GM18951 (cell line): ENCODE results near the gene PHF10.
"Not testable (repeated sequence)": the region's sequence is repeated elsewhere in the genome, so short reads cannot be mapped to it uniquely, and the experiment has no call there.

Source experiments
- POLR2A ChIP-seq: IDR thresholded peaks from 4 replicates; pipeline ENCODE4 v1.6.1; 2011; ENCODE audit warnings: mild to moderate bottlenecking; ENCODE audit not compliant: insufficient read length, insufficient read depth; ENCODE audit errors: extremely low read depth
- in situ Hi-C: fragments of 300-500 bp; cut with MboI; formaldehyde crosslinking; loops from one replicate; pipeline ENCODE4 v1.12.0; 2022; ENCODE audit warnings: low sequenced_read_pairs, mixed read lengths, inconsistent platforms; ENCODE audit not compliant: unreplicated experiment

Gene PHF10

DNA sequence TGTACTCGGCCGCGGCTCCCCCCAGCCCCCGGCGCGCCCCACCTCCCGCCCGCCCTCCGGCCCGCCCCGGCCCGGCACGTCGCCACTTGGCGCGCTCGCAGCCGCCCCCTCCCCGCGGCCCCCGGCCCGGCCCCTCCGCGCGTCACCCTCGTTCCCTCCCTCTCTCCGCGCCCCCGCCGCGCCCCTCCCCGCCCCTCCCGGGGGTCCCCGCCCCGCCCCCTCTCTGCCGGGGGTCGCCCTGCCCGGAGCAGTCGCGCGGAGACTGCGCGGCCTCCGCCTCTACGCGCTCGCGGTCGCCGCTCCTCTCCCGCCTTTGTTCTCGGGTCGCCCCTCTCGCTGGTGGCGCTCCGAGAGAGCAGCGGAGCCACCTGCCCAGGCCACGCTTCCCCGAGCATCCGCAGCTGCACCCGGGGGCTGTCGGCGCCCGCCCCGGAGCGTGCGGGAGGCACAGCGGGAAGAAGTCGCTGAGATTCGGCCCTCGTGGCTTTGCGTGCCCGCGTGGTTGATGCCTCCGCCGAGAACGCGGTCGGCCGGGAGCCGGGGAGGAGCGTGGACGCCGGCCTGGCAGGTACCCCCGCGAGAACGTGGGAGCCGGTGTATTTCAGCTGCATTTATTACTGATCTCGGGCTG is at the start of gene PHF10:
PHF10 (minus strand) TSS at position 7 of the 631 bp plus-strand sequence. CDS start 569 bp downstream, outside the sequence.
- TF ChIP-seq POLR2A, result no peak
- in situ Hi-C loops, result no loop called here

DNA sequence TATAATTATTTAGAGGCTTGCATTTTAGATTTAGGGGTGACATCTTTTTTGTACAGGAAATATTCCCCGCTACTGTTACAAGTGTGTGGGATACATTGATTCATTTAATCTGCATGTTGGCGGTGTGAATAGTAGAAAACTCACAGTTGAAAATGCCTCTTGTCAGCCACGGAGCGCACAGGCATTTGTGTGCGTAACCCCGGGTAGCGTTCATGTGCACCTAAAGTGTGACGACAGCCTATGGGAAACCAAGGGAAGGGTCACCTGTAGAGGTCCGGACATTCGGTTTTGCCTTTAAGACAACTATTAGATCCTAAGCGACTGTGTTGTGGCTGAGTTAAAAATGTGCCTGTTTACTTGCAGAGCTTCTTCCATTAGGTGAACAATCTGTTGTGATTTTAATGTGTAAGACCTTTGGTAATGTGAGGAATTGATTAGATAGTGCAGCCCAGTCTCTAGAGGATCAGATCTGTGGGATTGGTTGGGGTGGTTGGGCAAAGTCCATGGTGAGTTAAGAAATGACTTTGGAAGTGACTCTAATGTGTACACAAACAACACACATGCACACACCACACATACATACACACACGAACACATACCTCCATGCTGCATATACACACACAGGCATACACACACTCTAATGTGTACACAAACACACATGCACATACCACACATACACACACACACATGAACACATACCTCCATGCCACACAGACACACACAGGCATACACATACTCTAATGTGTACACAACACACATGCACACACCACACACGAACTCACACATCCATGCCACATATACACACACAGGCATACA is 42.8 kb upstream of the PHF10 start:
- TF ChIP-seq POLR2A, result no peak
- in situ Hi-C loops, result no loop called here

DNA sequence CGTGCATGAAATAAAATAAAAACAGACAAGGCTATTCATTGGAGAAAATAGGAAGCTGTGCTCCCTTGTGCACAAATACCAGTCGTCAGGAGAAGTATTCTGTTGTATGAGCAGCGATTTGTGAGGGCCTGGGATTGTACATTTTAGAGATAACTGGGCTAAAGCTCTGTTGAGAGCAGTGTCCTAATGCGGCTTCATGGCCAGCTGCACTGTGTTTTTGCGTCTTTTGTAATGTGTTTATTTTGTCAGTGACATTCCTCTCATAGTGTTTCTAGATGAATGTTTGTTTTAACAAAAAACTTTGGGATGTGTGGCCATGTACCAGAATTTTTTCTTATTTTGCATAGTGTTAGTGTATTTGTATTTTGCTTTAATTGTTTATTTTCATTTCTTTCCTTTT is 41.9 kb upstream of the PHF10 start:
- in situ Hi-C loops, result no loop called here
- TF ChIP-seq POLR2A, result no peak

DNA sequence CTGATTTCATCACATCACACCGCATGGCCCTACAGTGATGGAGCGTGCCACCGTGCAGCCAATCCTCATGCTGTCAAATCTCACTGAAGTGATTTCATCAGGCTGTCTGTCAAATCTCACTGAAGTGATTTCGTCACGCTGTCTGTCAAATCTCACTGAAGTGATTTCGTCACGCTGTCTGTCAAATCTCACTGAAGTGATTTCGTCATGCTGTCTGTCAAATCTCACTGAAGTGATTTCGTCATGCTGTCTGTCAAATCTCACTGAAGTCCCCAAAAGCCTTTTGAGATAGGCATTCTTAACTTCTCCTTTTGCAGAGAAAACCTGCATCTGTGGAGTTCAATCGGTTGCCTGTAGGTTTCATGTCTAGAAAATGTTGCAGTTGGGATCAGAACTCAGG is 41.5 kb upstream of the PHF10 start:
- in situ Hi-C loops, result not testable (repeated sequence)

DNA sequence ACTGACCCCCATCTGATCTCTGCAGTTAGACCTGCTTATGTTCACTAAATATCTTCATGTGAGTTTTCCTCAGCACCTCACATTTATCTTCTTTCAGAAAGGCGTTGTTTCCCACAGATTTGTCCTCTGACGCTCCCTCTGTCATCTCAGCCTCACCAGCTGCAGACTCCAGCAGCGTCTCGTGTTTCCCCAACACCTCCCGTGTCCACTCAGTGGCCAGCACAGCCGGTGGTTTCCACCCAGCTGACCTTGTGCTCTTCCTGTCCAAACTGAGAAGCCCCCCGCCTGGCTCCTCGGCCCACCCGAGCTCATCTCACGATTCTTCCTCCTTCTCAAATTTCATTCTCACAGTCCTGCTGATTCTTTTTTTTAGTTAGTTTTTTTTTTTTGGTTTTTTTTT is 39.6 kb upstream of the PHF10 start:
- in situ Hi-C loops, result no loop called here
- TF ChIP-seq POLR2A, result no peak

DNA sequence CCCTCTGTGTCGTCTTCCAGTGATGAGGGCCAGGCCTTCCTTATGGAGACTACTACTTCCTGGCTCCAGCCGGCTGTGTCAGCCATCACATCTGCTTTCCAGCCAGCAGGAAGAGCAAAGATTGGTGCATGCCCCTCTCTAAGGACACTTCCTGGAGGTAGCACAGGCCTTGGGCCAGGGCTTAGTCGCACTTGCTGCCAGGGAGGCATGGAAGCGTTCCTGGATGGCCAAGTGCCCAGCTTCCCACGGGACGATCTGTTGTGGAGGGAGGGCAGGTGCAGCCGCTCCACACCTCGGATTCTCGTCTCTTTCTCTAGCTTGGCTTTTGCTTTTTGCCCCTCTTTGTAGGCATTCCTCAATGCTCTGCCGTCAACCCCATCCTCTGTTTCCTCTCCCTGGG is 39.0 kb upstream of the PHF10 start:
- TF ChIP-seq POLR2A, result no peak
- in situ Hi-C loops, result no loop called here

DNA sequence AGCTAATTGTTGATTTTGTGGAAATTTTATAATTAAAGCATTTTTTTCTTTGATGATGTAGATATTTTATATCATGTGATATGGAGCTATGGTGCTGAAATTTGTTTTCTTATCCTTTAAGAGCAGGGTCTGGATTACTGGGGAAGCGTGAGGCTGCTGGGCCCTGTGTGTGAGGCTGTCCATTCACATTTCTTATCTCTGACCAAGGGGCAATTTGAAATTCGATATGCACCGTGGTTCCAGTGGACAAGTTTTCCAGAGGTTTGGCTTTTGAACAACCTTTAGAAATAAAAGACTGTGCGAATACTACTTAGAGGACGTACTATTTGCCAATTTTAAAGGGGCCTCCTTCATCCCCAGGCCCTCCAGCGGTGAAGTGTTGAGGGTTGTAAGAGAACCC is 30.9 kb upstream of the PHF10 start:
- TF ChIP-seq POLR2A, result no peak
- in situ Hi-C loops, result no loop called here

DNA sequence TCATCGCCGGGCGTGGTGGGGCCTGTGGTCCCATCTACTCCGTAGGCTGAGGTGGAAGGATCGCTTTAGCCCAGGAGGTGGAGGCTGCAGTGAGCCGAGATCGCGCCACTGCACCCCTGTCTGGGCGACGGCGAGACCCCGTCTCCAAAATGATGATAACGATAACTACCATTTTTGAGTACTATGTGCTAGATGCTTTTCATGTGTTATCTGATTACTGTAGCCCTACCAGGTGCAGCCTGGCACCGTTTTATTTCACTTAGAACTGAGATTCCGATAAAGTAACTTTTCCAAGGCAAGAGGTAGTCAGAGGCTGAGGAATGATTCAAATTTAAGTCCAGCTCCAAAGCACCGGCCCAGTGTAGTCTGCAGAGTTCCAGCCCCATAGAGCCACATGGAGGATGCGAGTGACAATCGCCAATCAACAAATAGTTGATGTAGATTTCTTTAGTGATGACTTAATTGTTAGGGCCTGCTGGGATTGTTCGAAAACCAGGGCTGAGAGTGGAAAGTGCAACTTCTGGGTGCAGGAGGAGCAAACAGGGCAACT is 27.8 kb upstream of the PHF10 start:
- no peak for TF ChIP-seq POLR2A
- in situ Hi-C loops, result no loop called here

DNA sequence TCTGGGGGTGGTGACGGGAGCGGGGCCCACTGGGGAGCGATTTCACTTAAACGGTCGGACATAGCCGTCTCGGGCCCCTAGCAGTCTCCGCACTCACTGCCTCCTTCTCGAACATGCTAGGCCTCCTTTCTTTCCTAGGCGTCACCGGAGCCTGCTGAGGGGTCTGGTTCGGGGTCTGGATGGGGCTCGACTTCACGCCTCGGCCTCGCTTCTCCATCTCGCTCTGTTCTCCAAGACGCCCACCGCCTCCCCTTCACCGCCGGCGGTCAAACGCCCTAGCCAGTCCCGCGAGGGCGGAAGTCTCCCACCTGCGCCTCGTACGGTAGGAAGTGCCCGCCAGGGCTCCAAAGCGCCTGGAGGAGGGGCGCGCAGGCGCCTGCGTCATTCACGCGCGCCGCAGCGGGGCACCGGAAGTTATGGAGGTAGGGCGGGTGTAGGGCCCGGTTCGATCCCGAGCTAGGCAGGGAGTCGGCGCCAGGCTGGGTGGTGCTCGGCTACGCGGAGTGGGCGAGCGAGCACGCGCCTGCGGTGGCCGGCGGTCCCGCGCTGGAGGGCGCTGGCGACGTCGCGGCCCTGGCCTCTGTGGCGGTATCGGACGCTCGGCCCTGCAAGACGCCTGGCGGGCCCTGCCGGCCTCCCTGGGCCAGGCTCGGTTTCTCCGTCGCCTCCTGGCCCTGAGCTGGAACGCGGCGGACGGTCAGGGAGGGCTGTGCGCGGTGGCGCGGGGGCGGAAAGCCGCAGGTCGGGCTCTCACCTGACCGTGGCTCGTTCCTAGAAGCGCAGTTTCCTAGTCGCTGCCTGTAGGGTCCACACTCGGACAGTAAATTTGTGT is 27.2 kb upstream of the PHF10 start, which contains the start of the genes DYNLT2 and ERMARD:
DYNLT2 (minus strand) TSS at position 331 of the 832 bp plus-strand sequence; CDS start at position 217, 114 bp downstream.
ERMARD (plus strand) TSS at position 381 of the 832 bp plus-strand sequence; CDS start at position 417, 36 bp downstream.
- in situ Hi-C loops, result no loop called here
- peak; percentile 96 for TF ChIP-seq POLR2A

DNA sequence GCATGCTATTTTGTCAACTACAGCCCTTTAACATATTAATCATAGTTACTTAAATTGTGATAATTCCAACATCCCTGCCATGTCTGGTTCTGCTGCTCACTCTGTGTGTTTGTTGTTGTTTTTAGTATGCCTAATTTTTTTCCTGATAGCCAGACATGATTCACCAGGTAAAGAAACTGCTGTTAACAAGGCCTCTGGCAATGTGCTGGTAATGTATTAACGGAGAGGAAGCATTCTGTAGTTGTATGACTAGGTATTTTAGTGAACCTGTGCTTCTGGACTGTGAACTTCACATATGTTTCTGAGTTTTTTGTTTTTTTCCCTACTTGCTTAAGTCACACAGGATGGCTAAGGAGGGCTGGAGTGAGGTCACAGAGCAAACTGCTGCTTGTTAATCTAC is 22.3 kb upstream of the PHF10 start:
- in situ Hi-C loops, result no loop called here
- no peak for TF ChIP-seq POLR2A

DNA sequence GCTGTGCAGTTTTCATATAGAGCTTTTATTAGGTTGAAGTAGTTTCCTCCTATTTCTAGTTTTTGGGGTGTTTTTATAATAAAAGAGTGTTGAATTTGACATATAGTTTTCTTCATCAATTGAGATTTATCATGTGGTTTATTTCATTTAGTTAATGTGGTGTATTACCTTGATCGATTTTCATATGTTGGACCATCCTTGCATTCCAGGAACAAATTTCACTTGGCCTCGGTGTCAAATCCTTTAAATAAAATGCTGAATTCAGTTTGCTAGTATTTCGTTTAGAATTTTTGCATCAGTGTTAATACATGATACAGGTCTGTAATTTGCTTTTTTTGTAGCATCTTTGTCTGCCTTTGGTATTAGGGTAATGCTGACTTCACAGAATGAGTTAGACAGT is 21.1 kb upstream of the PHF10 start:
- in situ Hi-C loops, result no loop called here
- no peak for TF ChIP-seq POLR2A

DNA sequence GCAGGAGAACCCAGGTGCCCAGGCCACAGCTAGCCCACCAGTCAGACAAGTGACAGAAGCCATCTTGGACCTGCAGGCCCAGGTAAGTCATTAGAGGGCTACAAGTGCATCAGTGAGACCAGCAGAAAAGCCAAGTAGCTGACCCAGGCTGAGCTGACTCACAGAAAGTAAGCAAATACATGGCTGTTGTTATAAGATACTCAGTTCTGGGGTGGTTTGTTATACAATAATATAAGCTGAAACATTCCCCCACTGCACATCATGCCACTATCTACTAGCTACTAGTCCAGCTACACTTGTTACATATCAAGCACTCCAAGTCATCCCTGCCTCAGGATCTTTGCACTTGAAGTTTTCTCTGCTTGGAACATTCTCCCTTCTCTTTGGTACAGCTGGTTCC is 17.0 kb upstream of the PHF10 start:
- in situ Hi-C loops, result no loop called here
- TF ChIP-seq POLR2A, result no peak

DNA sequence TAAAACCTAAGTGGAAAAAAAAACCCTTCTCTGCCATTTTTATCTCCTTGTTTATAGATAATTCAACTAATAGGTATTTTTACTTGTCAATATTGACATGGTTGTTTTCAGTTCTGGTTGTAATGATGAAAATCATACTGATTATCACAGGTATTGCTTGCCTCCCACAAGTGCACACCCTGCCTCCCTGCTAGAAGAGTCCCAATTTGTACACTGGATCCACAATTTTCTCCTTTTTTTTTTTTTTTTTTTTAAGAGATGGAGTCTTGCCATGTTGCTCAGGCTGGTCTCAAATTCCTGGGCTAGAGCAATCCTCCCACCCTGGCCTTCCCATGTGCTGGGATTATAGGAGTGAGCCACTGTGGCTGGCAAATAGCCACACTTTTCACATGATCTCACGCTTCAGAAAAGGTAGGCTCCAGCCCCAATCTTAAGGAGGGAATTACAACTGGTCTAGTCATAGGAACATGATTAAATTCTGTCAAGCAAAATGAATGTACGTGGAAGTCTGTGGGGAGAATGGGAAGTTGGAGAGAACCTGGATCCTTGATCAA is 14.8 kb upstream of the PHF10 start:
- in situ Hi-C loops, result no loop called here

More for the DNA sequence above, 14.8 kb upstream of the PHF10 start:
- no peak for TF ChIP-seq POLR2A
